K562 (cell line): ENCODE results near the gene GABPB2. TPM values are rescaled to one million over a fixed set of nuclear protein-coding genes. Genes with fewer than 3 reads are reported as not detected.

Source experiments
- CBX8 ChIP-seq: fragments of 200-600 bp; sonication (generic); IDR thresholded peaks from 2 replicates; pipeline ENCODE4 v1.6.1; 2012; ENCODE audit warnings: borderline replicate concordance, mixed run types, low read depth, mild to moderate bottlenecking, moderate library complexity, mixed read lengths, low read length, control low read depth, inconsistent platforms; ENCODE audit not compliant: poor library complexity, severe bottlenecking; ENCODE audit errors: extremely low read depth
- EHMT2 ChIP-seq: fragments of 450-650 bp; IDR thresholded peaks from 2 replicates; pipeline ENCODE4 v1.6.1; 2018; ENCODE audit warnings: antibody characterized with exemption
- FOXP4 ChIP-seq: sonication (generic); formaldehyde crosslinking; IDR thresholded peaks from 2 replicates; pipeline ENCODE4 v1.8.0; 2022; ENCODE audit warnings: mild to moderate bottlenecking, missing genetic modification reagents, borderline replicate concordance
- HES1 ChIP-seq: fragments of 450-650 bp; IDR thresholded peaks from 2 replicates; pipeline ENCODE4 v1.6.1; 2016; ENCODE audit warnings: low read depth, mild to moderate bottlenecking, moderate library complexity
- KDM5B ChIP-seq: fragments of 200-600 bp; sonication (generic); IDR thresholded peaks from 2 replicates; pipeline ENCODE4 v1.6.1; 2012; ENCODE audit warnings: low read depth, mild to moderate bottlenecking, moderate library complexity, low read length, control low read depth, inconsistent platforms; ENCODE audit not compliant: insufficient replicate concordance
- RBFOX2 ChIP-seq: fragments of 200-400 bp; formaldehyde crosslinking; IDR thresholded peaks from 2 replicates; pipeline ENCODE4 v1.6.1; 2017; ENCODE audit warnings: low read depth, mild to moderate bottlenecking, low read length, moderate library complexity
- RFX1 ChIP-seq: fragments of 450-650 bp; IDR thresholded peaks from 2 replicates; pipeline ENCODE4 v1.6.1; 2016; ENCODE audit warnings: mild to moderate bottlenecking, moderate library complexity
- TAF9B ChIP-seq: fragments of 450-650 bp; IDR thresholded peaks from 2 replicates; pipeline ENCODE4 v1.6.1; 2018; ENCODE audit warnings: mild to moderate bottlenecking; ENCODE audit not compliant: partially characterized antibody
- TGIF2 ChIP-seq: sonication (generic); formaldehyde crosslinking; IDR thresholded peaks from 2 replicates; pipeline ENCODE4 v1.8.1; 2022; ENCODE audit warnings: mild to moderate bottlenecking, missing genetic modification reagents, moderate library complexity
- ZKSCAN8 ChIP-seq: fragments of 200-800 bp; sonication (Bioruptor generic); IDR thresholded peaks from 2 replicates; pipeline ENCODE4 v1.6.1; 2016; ENCODE audit warnings: missing genetic modification characterization, missing compliant biosample characterization
- ZNF263 ChIP-seq: sonication (generic); formaldehyde crosslinking; IDR thresholded peaks from 2 replicates; pipeline ENCODE4 v1.8.0; 2022; ENCODE audit warnings: mild to moderate bottlenecking, missing genetic modification reagents, borderline replicate concordance
- polyA plus RNA-seq, 8 experiments: library from polyadenylated mRNA; depleted of rRNA in 4 of 8; stranded (reverse) in 5 of 8; unstranded in 3 of 8; fragments of >200 nt; fragmentation: Nextera tagmentation in 2 of 8; fragmentation: Illumina TruSeq in 1 of 8; extraction: Ambion mirVana in 2 of 8; extraction: Trizol in 1 of 8; gene quantifications; 2 replicates each; pipeline versions ENCODE4 v1.2.1 to v1.2.3, GENCODE V29; 2011 to 2014; ENCODE audit warnings: inconsistent platforms in 1 of 8, missing spikeins in 1 of 8
- total RNA-seq, 7 experiments: library from RNA; depleted of rRNA in 6 of 7; stranded (reverse); fragments of >200 nt in 6 of 7; fragmentation: Illumina TruSeq in 2 of 7; extraction: Trizol in 2 of 7; gene quantifications; 2 replicates each; pipeline versions ENCODE4 v1.2.1 to v1.2.3, GENCODE V29; 2011 to 2021; ENCODE audit warnings: low replicate concordance in 1 of 7
- TF ChIP-seq, protein P1 (sequence below): fragments of 250-450 bp; sonication (Bioruptor Pico); IDR thresholded peaks from 2 replicates; pipeline ENCODE4 v1.4.0; 2020
- TF ChIP-seq, protein P2 (sequence below): fragments of 450-650 bp; IDR thresholded peaks from 2 replicates; pipeline ENCODE4 v1.6.1; 2014; ENCODE audit warnings: low read depth, mild to moderate bottlenecking, moderate library complexity, borderline replicate concordance
- TF ChIP-seq, protein P3 (sequence below), 3 experiments: IDR thresholded peaks in 2 of 3; conservative IDR thresholded peaks in 1 of 3; 2 replicates each; pipeline ENCODE4 v1.5.1; 2011 to 2012; ENCODE audit warnings: low read length in 3 of 3, mild to moderate bottlenecking in 3 of 3, control low read depth in 2 of 3, improper control_type of control experiment in 1 of 3, inconsistent platforms in 1 of 3, low read depth in 1 of 3, mixed read lengths in 1 of 3, moderate library complexity in 1 of 3; ENCODE audit not compliant: insufficient read depth in 2 of 3

The GABPB2 gene
- total and polyA plus RNA-seq, 9 of the 15 experiments (the other 6 are each of a cell fraction or from before 2014, with no cell fraction given) = 2.2 to 13.3 (median 6.1) TPM

DNA sequence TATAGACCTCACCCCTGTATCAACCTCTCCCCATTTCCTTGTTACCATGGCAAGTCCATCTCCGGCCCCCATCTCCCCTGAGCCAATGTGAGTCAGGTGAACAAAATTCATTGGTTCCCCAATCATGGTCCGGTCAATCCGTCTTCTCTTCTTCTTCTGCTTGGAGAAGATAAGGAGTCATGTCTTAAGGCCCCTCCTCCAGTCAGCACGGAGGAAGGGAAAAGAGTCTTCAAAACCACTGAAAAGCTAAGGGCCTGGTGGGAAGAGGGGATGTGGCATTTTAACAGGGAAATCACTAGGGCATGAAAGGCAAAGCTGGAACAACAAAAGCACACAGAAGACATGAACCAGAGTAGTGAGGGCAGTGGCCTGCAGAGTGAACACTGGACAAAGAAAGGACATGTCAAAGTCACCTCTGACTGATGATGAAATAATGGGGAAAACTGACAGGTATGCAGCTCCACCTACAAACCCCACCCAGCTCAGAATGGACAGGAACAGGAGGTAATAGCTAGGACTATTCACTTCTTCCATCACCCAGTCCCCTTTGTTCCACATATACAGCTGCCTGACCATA lies 15.5 kb upstream of the GABPB2 start (continued):
- TF ChIP-seq, protein P1, sequence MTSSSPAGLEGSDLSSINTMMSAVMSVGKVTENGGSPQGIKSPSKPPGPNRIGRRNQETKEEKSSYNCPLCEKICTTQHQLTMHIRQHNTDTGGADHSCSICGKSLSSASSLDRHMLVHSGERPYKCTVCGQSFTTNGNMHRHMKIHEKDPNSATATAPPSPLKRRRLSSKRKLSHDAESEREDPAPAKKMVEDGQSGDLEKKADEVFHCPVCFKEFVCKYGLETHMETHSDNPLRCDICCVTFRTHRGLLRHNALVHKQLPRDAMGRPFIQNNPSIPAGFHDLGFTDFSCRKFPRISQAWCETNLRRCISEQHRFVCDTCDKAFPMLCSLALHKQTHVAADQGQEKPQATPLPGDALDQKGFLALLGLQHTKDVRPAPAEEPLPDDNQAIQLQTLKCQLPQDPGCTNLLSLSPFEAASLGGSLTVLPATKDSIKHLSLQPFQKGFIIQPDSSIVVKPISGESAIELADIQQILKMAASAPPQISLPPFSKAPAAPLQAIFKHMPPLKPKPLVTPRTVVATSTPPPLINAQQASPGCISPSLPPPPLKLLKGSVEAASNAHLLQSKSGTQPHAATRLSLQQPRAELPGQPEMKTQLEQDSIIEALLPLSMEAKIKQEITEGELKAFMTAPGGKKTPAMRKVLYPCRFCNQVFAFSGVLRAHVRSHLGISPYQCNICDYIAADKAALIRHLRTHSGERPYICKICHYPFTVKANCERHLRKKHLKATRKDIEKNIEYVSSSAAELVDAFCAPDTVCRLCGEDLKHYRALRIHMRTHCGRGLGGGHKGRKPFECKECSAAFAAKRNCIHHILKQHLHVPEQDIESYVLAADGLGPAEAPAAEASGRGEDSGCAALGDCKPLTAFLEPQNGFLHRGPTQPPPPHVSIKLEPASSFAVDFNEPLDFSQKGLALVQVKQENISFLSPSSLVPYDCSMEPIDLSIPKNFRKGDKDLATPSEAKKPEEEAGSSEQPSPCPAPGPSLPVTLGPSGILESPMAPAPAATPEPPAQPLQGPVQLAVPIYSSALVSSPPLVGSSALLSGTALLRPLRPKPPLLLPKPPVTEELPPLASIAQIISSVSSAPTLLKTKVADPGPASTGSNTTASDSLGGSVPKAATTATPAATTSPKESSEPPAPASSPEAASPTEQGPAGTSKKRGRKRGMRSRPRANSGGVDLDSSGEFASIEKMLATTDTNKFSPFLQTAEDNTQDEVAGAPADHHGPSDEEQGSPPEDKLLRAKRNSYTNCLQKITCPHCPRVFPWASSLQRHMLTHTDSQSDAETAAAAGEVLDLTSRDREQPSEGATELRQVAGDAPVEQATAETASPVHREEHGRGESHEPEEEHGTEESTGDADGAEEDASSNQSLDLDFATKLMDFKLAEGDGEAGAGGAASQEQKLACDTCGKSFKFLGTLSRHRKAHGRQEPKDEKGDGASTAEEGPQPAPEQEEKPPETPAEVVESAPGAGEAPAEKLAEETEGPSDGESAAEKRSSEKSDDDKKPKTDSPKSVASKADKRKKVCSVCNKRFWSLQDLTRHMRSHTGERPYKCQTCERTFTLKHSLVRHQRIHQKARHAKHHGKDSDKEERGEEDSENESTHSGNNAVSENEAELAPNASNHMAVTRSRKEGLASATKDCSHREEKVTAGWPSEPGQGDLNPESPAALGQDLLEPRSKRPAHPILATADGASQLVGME (CRISPR knock-in tag) = 0 out of 2 replicates have a peak, but pooled peaks have one; percentile 79
- TF ChIP-seq RBFOX2 (no peak), TGIF2 (no peak), RFX1 (peak; percentile 88), HES1 (no peak), ZNF263 (CRISPR knock-in tag) (no peak), CBX8 (no peak), KDM5B (peak; percentile 37), FOXP4 (no peak), TAF9B (peak; percentile 22), EHMT2 (peak; percentile 74), ZKSCAN8 (CRISPR knock-in tag) (no peak)
- TF ChIP-seq, protein P2, sequence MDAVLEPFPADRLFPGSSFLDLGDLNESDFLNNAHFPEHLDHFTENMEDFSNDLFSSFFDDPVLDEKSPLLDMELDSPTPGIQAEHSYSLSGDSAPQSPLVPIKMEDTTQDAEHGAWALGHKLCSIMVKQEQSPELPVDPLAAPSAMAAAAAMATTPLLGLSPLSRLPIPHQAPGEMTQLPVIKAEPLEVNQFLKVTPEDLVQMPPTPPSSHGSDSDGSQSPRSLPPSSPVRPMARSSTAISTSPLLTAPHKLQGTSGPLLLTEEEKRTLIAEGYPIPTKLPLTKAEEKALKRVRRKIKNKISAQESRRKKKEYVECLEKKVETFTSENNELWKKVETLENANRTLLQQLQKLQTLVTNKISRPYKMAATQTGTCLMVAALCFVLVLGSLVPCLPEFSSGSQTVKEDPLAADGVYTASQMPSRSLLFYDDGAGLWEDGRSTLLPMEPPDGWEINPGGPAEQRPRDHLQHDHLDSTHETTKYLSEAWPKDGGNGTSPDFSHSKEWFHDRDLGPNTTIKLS = peak; percentile 68; the same call in 1 of the 2 replicates
- TF ChIP-seq, protein P3, sequence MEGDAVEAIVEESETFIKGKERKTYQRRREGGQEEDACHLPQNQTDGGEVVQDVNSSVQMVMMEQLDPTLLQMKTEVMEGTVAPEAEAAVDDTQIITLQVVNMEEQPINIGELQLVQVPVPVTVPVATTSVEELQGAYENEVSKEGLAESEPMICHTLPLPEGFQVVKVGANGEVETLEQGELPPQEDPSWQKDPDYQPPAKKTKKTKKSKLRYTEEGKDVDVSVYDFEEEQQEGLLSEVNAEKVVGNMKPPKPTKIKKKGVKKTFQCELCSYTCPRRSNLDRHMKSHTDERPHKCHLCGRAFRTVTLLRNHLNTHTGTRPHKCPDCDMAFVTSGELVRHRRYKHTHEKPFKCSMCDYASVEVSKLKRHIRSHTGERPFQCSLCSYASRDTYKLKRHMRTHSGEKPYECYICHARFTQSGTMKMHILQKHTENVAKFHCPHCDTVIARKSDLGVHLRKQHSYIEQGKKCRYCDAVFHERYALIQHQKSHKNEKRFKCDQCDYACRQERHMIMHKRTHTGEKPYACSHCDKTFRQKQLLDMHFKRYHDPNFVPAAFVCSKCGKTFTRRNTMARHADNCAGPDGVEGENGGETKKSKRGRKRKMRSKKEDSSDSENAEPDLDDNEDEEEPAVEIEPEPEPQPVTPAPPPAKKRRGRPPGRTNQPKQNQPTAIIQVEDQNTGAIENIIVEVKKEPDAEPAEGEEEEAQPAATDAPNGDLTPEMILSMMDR (IDR thresholded peaks at IDR 0.05 in 2 of 3, conservative IDR thresholded peaks at IDR 0.05 in 1 of 3; ENCODE audit: insufficient read depth in 2 of 3, low read depth in 1 of 3, low read length in 3 of 3) = no peak
